ENCODE results near the gene CHST8. TPM values are rescaled to one million over a fixed set of nuclear protein-coding genes. Genes with fewer than 3 reads are reported as not detected.

The CHST8 gene
- polyA plus RNA-seq, 3 donors = not detected

DNA sequence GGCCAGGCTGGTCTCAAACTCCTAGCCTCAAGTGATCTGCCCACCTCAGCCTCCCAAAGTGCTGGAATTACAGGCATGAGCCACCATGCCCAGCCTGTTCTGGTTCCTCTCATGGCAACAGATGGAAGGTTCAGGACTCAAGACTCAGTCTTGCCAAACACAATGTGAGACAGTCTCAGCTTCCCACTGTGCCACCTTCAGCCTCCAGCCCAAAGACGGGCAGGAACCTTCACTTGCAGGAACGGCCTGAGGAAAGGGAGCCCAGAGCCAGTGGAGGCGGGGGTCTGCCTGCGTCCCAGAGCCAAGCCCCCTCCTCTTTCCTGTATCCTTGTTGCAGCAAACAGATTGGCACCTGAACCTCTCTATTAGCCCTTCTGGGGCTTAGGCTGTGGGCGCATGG lies 2.9 kb upstream of the CHST8 start:
- H3K4me3 Mint-ChIP-seq = no peak overlapping the region
- 83% methylated on average over 5 of the region's 5 CpGs for WGBS (ENCODE audit: insufficient coverage)

GRCh38 chr19:33620611-33621010 lies 1.1 kb upstream of the CHST8 start:
- TF ChIP-seq CTCF (IDR thresholded peaks at IDR 0.05) = no peak
- H3K27ac ChIP-seq (ENCODE audit: low read depth in 1 of 2, low read length in 2 of 2) = no peak overlapping the region
- H3K4me3 ChIP-seq (replicated peaks in 1 of 3; ENCODE audit: low read depth in 2 of 3, low read length in 3 of 3) = no peak overlapping the region
- WGBS (ENCODE audit: insufficient coverage) = 93% methylated on average over 2 of the region's 4 CpGs
- no peaks in the 10 kb centered on the region for H3K4me1 ChIP-seq (ENCODE audit: control insufficient read depth in 1 of 2, insufficient read depth in 2 of 2, low read length in 2 of 2)
- Mint-ChIP-seq H3K4me3 (peak overlapping the region in 1 of 2 donors; percentile 79), H3K9me3 (peaks cover 2 to 5% (median 3%) of the 10 kb centered on the region in 7 donors), H3K36me3 (no peaks in the 10 kb centered on the region), H3K4me1 (no peaks in the 10 kb centered on the region), H3K27ac (no peak overlapping the region), H3K27me3 (ENCODE audit: low read depth in 3 of 3) (peaks cover 52 to 68% (median 55%) of the 10 kb centered on the region in 3 donors)
- H3K9ac ChIP-seq (ENCODE audit: insufficient read depth, low read length, poor library complexity, severe bottlenecking) = no peak overlapping the region
- intact Hi-C loops (cut with micrococcal nuclease) = no loop called here
- no peaks in the 10 kb centered on the region for H3K9me3 ChIP-seq (replicated peaks in 1 of 2; ENCODE audit: control insufficient read depth in 1 of 2, insufficient read depth in 1 of 2, low read length in 2 of 2)
- no peak overlapping the region for H2AFZ ChIP-seq (ENCODE audit: insufficient read depth, low read depth, low read length, poor library complexity, severe bottlenecking)
- no peaks in the 10 kb centered on the region for H3K79me2 ChIP-seq (ENCODE audit: insufficient read depth, low read length)
- DNase-seq = no peak
- H3K27me3 ChIP-seq (ENCODE audit: control insufficient read depth in 2 of 2, insufficient read depth in 2 of 2, low read length in 2 of 2) = peaks cover 19 to 58% of the 10 kb centered on the region in 2 donors
- no peaks in the 10 kb centered on the region for H4K20me1 ChIP-seq (ENCODE audit: insufficient read depth, low read length)
- no peaks in the 10 kb centered on the region for H3K36me3 ChIP-seq (replicated peaks in 1 of 2; ENCODE audit: control insufficient read depth in 1 of 2, insufficient read depth in 2 of 2, low read length in 2 of 2)
- H3K4me2 ChIP-seq (replicated peaks; ENCODE audit: extremely low read depth, low read length, poor library complexity, severe bottlenecking) = no peak overlapping the region

More for the DNA sequence above, 2.9 kb upstream of the CHST8 start:
- Histone ChIP-seq H3K27me3 (ENCODE audit: control insufficient read depth in 2 of 2, insufficient read depth in 2 of 2, low read length in 2 of 2) (peaks cover 14 to 44% of the 10 kb centered on the region in 2 donors), H3K9ac (ENCODE audit: insufficient read depth, low read length, poor library complexity, severe bottlenecking) (no peak overlapping the region), H3K4me3 (replicated peaks in 1 of 3; ENCODE audit: low read depth in 2 of 3, low read length in 3 of 3) (no peak overlapping the region), H3K4me2 (replicated peaks; ENCODE audit: extremely low read depth, low read length, poor library complexity, severe bottlenecking) (no peak overlapping the region), H3K79me2 (ENCODE audit: insufficient read depth, low read length) (no peaks in the 10 kb centered on the region), H2AFZ (ENCODE audit: insufficient read depth, low read depth, low read length, poor library complexity, severe bottlenecking) (no peak overlapping the region), H3K4me1 (ENCODE audit: control insufficient read depth in 1 of 2, insufficient read depth in 2 of 2, low read length in 2 of 2) (no peaks in the 10 kb centered on the region), H3K27ac (ENCODE audit: low read depth in 1 of 2, low read length in 2 of 2) (no peak overlapping the region), H3K36me3 (replicated peaks in 1 of 2; ENCODE audit: control insufficient read depth in 1 of 2, insufficient read depth in 2 of 2, low read length in 2 of 2) (no peaks in the 10 kb centered on the region), H4K20me1 (ENCODE audit: insufficient read depth, low read length) (no peaks in the 10 kb centered on the region), H3K9me3 (replicated peaks in 1 of 2; ENCODE audit: control insufficient read depth in 1 of 2, insufficient read depth in 1 of 2, low read length in 2 of 2) (no peaks in the 10 kb centered on the region)
- intact Hi-C loops (cut with micrococcal nuclease) = no loop called here
- peak overlapping the region in 1 of 7 donors; percentile 6 for H3K27ac Mint-ChIP-seq
- H3K9me3 Mint-ChIP-seq = peaks cover 2 to 5% (median 3%) of the 10 kb centered on the region in 7 donors
- H3K27me3 Mint-ChIP-seq (ENCODE audit: low read depth in 3 of 3) = peaks cover 41 to 57% (median 45%) of the 10 kb centered on the region in 3 donors
- DNase-seq = no peak
- no peaks in the 10 kb centered on the region for H3K36me3 Mint-ChIP-seq
- no peak for TF ChIP-seq CTCF (IDR thresholded peaks at IDR 0.05)
- no peaks in the 10 kb centered on the region for H3K4me1 Mint-ChIP-seq

Data from CD14-positive monocyte (primary cell).